T-helper 2 cell treated with Interferon-gamma antibody and Interleukin-4, amounts not matched to agents 100 ng/mL and 5 ng/mL, for 36 hours (primary cell): ENCODE data around the gene GBA2. TPM values are rescaled to one million over a fixed set of nuclear protein-coding genes. Genes with fewer than 3 reads are reported as not detected.

Experiments used
- intact Hi-C: fragments of 100-400 bp; cut with micrococcal nuclease; formaldehyde crosslinking; loops from one replicate; pipeline ENCODE4 v1.15.1; 2023
- total RNA-seq: library from RNA; stranded (reverse); gene quantifications from 2 replicates; pipeline ENCODE4 v1.2.3, GENCODE V29; 2022

Gene GBA2
- total RNA-seq, 1 donor from 2014 or later = 62.3 TPM

- intact Hi-C loops = loop anchor here (2.0 kb wide), 2 partner anchors 32 to 38 kb away; partner anchors contain the start of genes CCDC107 and RMRP
Measured at GRCh38 chr9:35696520-35697215, 52.4 kb downstream of the GBA2 start.

GRCh38 chr9:35695943-35696401 lies 53.1 kb downstream of the GBA2 start:
- intact Hi-C loops = loop anchor here (2.0 kb wide), 2 partner anchors 33 to 37 kb away; partner anchors contain the start of genes CCDC107 and RMRP

GRCh38 chr9:35691757-35692301 lies 57.2 kb downstream of the GBA2 start:
- intact Hi-C loops = loop anchor here (5.0 kb wide), 1 partner anchor 45 kb away; no protein-coding TSS in a partner anchor

GRCh38 chr9:35691334-35691650 lies 57.7 kb downstream of the GBA2 start:
- intact Hi-C loops = loop anchor here (5.0 kb wide), 1 partner anchor 44 kb away; no protein-coding TSS in a partner anchor

- intact Hi-C loops = loop anchor here (5.0 kb wide), 1 partner anchor 43 kb away; no protein-coding TSS in a partner anchor
Measured at GRCh38 chr9:35690614-35691333, 58.3 kb downstream of the GBA2 start.

- intact Hi-C loops = loop anchor here (5.0 kb wide), 1 partner anchor 43 kb away; no protein-coding TSS in a partner anchor
Measured at GRCh38 chr9:35690294-35690613, 58.8 kb downstream of the GBA2 start.

GRCh38 chr9:35689542-35690293 lies 59.3 kb downstream of the GBA2 start, which contains the start of gene TPM2:
TPM2 (minus strand) TSS chr9:35689925; CDS start chr9:35689817, 108 bp downstream.
- intact Hi-C loops = loop anchor here (5.0 kb wide), 1 partner anchor 42 kb away; no protein-coding TSS in a partner anchor

GRCh38 chr9:35688558-35689541 lies 60.2 kb downstream of the GBA2 start:
- intact Hi-C loops = no loop called here

GRCh38 chr9:35687972-35688557 lies 61.0 kb downstream of the GBA2 start:
- intact Hi-C loops = no loop called here

- intact Hi-C loops = no loop called here
Measured at GRCh38 chr9:35687306-35687705, 61.7 kb downstream of the GBA2 start.

Other genes starting within 250 kb of the GBA2 start
- gene TESK1, start 144.0 kb downstream of the GBA2 start, total RNA-seq = 30.0 and 33.1 TPM in 2 replicates
- gene CD72, start 130.8 kb downstream of the GBA2 start, total RNA-seq = 7.0 and 7.3 TPM in 2 replicates
- 198 and 205 TPM in 2 replicates for gene SIT1, start 98.3 kb downstream of the GBA2 start, total RNA-seq
- 5,282 and 6,266 TPM in 2 replicates for gene RMRP, start 91.2 kb downstream of the GBA2 start, total RNA-seq
- gene CCDC107, start 90.9 kb downstream of the GBA2 start, total RNA-seq = 25.6 and 27.2 TPM in 2 replicates
- 14.7 and 15.4 TPM in 2 replicates for gene ARHGEF39, start 84.0 kb downstream of the GBA2 start, total RNA-seq
- gene CA9, start 75.3 kb downstream of the GBA2 start, total RNA-seq = 0.27 and 0.30 TPM in 2 replicates
- gene TPM2, start 59.3 kb downstream of the GBA2 start, total RNA-seq = 5.9 and 6.0 TPM in 2 replicates
- gene TLN1, start 17.0 kb downstream of the GBA2 start, total RNA-seq = 360 and 382 TPM in 2 replicates
- 18.0 and 19.9 TPM in 2 replicates for gene CREB3, start 16.6 kb downstream of the GBA2 start, total RNA-seq
- gene RGP1, start 59 bp upstream of the GBA2 start, total RNA-seq = 22.8 and 23.3 TPM in 2 replicates
- 0.55 TPM in 1 of 2 replicates, not detected in the other for gene MSMP, start 5.0 kb upstream of the GBA2 start, total RNA-seq
- gene NPR2, start 42.4 kb upstream of the GBA2 start, total RNA-seq = 9.6 and 10.2 TPM in 2 replicates
- 0.95 and 1.4 TPM in 2 replicates for gene SPAG8, start 63.0 kb upstream of the GBA2 start, total RNA-seq
- gene HINT2, start 65.8 kb upstream of the GBA2 start, total RNA-seq = 55.0 and 55.7 TPM in 2 replicates
- not detected in 2 replicates for gene FAM221B, start 79.5 kb upstream of the GBA2 start, total RNA-seq
- gene TMEM8B, start 80.0 kb upstream of the GBA2 start, total RNA-seq = 1.7 and 2.6 TPM in 2 replicates
- not detected in 2 replicates for gene OR13J1, start 121.2 kb upstream of the GBA2 start, total RNA-seq
- not detected in 2 replicates for gene HRCT1, start 157.0 kb upstream of the GBA2 start, total RNA-seq
- not detected in 2 replicates for gene SPAAR, start 160.3 kb upstream of the GBA2 start, total RNA-seq
- gene OR2S2, start 208.9 kb upstream of the GBA2 start, total RNA-seq = not detected in 2 replicates